ENCODE measurements around the gene RUVBL2. TPM values are rescaled to one million over a fixed set of nuclear protein-coding genes. Genes with fewer than 3 reads are reported as not detected.

Gene RUVBL2
- total RNA-seq, 1 experiment from 2014 or later = 270 TPM

DNA sequence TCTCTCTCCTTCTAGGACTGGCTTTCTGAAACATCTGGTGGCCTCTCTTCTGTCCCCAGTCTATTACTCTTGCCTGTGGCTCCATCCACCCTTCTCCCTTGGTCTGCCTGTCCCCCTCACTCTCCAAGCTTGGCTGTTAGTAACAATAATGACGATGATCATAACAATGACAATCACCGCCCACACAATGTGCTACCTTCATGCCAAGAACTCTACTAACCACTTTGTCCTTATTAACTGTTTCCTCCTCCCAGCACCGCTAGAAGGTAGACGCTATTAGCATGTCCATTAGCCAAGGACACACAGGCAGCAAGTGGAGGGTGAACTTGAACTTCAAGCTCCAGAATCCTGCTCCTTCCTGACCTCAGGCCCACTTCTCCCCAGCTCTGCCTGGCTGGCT lies 3.3 kb upstream of the RUVBL2 start:
- ATAC-seq (no peak), DNase-seq (ENCODE audit: low read depth, low spot score) (no peak)
- ChIA-PET RAD21 (ENCODE audit: low non-redundant PET in 1 of 2, low total read pairs in 2 of 2, uncharacterized antibody in 2 of 2, unreplicated experiment in 2 of 2) (no interaction called here), POLR2A (no interaction called here), CTCF (no interaction called here)
- Histone ChIP-seq H3K4me3 (replicated peaks in 1 of 2; ENCODE audit: low read depth in 1 of 2, low read length in 2 of 2) (no peak overlapping the region), H3K36me3 (ENCODE audit: control insufficient read depth in 1 of 2, insufficient read depth in 2 of 2, low read length in 2 of 2) (peaks cover 11% of the 10 kb centered on the region in 2 experiments; a peak in 2 of 4 replicates), H3K9me2 (ENCODE audit: insufficient read depth) (no peaks in the 10 kb centered on the region), H3K9me3 (ENCODE audit: control insufficient read depth in 1 of 2, insufficient read depth in 1 of 2, low read depth in 1 of 2, low read length in 2 of 2) (no peaks in the 10 kb centered on the region), H4K20me1 (ENCODE audit: insufficient read depth) (no peaks in the 10 kb centered on the region), H2AFZ (ENCODE audit: low read depth, low read length, poor library complexity, severe bottlenecking) (no peak overlapping the region), H3K4me1 (ENCODE audit: control insufficient read depth in 1 of 2, insufficient read depth in 2 of 2, low read length in 2 of 2) (peaks cover 11 to 19% of the 10 kb centered on the region in 2 experiments), H3K27me3 (ENCODE audit: insufficient read depth, low read length) (no peaks in the 10 kb centered on the region), H3K4me2 (ENCODE audit: low read length) (no peak overlapping the region), H3K9ac (ENCODE audit: low read length) (no peak overlapping the region), H3K79me2 (ENCODE audit: insufficient read depth, low read length) (peaks cover 43% of the 10 kb centered on the region), H3K27ac (ENCODE audit: low read depth, low read length) (no peak overlapping the region)
- no TSS peak for BruUV-seq (replicated peaks)
- intact Hi-C loops (cut with micrococcal nuclease) = no loop called here
- TF ChIP-seq SP1 (IDR thresholded peaks at IDR 0.05; ENCODE audit: low read depth) (no peak), YY1 (IDR thresholded peaks at IDR 0.05; ENCODE audit: extremely low read depth, insufficient replicate concordance, low read depth, low read length) (no peak), ZNF274 (IDR thresholded peaks at IDR 0.05; ENCODE audit: low read depth, low read length) (no peak), FOSL1 (IDR thresholded peaks at IDR 0.05; ENCODE audit: low read depth) (no peak), TCF7L2 (IDR thresholded peaks at IDR 0.05; ENCODE audit: borderline replicate concordance, extremely low read depth, insufficient read depth, insufficient read length) (no peak), SIN3A (IDR thresholded peaks at IDR 0.05; ENCODE audit: low read depth) (no peak), ELF1 (IDR thresholded peaks at IDR 0.05; ENCODE audit: borderline replicate concordance, low read depth) (no peak), EGR1 (IDR thresholded peaks at IDR 0.05; ENCODE audit: low read depth) (no peak), JUND (IDR thresholded peaks at IDR 0.05) (no peak), RAD21 (IDR thresholded peaks at IDR 0.05; ENCODE audit: low read depth) (no peak), POLR2A (IDR thresholded peaks at IDR 0.05; ENCODE audit: borderline replicate concordance, extremely low read depth, insufficient read depth, insufficient read length) (no peak)
- TF ChIP-seq, protein P1, sequence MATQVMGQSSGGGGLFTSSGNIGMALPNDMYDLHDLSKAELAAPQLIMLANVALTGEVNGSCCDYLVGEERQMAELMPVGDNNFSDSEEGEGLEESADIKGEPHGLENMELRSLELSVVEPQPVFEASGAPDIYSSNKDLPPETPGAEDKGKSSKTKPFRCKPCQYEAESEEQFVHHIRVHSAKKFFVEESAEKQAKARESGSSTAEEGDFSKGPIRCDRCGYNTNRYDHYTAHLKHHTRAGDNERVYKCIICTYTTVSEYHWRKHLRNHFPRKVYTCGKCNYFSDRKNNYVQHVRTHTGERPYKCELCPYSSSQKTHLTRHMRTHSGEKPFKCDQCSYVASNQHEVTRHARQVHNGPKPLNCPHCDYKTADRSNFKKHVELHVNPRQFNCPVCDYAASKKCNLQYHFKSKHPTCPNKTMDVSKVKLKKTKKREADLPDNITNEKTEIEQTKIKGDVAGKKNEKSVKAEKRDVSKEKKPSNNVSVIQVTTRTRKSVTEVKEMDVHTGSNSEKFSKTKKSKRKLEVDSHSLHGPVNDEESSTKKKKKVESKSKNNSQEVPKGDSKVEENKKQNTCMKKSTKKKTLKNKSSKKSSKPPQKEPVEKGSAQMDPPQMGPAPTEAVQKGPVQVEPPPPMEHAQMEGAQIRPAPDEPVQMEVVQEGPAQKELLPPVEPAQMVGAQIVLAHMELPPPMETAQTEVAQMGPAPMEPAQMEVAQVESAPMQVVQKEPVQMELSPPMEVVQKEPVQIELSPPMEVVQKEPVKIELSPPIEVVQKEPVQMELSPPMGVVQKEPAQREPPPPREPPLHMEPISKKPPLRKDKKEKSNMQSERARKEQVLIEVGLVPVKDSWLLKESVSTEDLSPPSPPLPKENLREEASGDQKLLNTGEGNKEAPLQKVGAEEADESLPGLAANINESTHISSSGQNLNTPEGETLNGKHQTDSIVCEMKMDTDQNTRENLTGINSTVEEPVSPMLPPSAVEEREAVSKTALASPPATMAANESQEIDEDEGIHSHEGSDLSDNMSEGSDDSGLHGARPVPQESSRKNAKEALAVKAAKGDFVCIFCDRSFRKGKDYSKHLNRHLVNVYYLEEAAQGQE (IDR thresholded peaks at IDR 0.05; ENCODE audit: low read depth) = no peak
- TF ChIP-seq, protein P2, sequence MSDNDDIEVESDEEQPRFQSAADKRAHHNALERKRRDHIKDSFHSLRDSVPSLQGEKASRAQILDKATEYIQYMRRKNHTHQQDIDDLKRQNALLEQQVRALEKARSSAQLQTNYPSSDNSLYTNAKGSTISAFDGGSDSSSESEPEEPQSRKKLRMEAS (IDR thresholded peaks at IDR 0.05) = no peak
- TF ChIP-seq, protein P3, sequence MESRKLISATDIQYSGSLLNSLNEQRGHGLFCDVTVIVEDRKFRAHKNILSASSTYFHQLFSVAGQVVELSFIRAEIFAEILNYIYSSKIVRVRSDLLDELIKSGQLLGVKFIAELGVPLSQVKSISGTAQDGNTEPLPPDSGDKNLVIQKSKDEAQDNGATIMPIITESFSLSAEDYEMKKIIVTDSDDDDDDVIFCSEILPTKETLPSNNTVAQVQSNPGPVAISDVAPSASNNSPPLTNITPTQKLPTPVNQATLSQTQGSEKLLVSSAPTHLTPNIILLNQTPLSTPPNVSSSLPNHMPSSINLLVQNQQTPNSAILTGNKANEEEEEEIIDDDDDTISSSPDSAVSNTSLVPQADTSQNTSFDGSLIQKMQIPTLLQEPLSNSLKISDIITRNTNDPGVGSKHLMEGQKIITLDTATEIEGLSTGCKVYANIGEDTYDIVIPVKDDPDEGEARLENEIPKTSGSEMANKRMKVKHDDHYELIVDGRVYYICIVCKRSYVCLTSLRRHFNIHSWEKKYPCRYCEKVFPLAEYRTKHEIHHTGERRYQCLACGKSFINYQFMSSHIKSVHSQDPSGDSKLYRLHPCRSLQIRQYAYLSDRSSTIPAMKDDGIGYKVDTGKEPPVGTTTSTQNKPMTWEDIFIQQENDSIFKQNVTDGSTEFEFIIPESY (IDR thresholded peaks at IDR 0.05; ENCODE audit: extremely low read depth, insufficient replicate concordance, low read length) = no peak
